GM06990 (cell line): ENCODE results near the gene LGALS3BP.

Source experiments
- DNase-seq: peaks from one replicate; pipeline ENCODE4 v3.0.0-alpha.2; 2011; ENCODE audit not compliant: insufficient read length; ENCODE audit errors: extremely low read depth
- H3K27me3 ChIP-seq: replicated peaks from 2 replicates; pipeline ENCODE4 v1.6.0; 2011; ENCODE audit warnings: low read length; ENCODE audit not compliant: control insufficient read depth, insufficient read depth
- H3K36me3 ChIP-seq: 2 replicates; pipeline ENCODE4 v1.5.1; 2011; ENCODE audit warnings: low read length; ENCODE audit not compliant: control insufficient read depth, insufficient read depth
- H3K4me3 ChIP-seq: replicated peaks from 2 replicates; pipeline ENCODE4 v1.5.1; 2011; ENCODE audit warnings: low read depth, mild to moderate bottlenecking, control low read depth, low read length
- CTCF ChIP-seq: IDR thresholded peaks from 2 replicates; pipeline ENCODE4 v1.5.1; 2011; ENCODE audit warnings: low read length, control low read depth, mild to moderate bottlenecking, inconsistent platforms; ENCODE audit not compliant: insufficient read depth, poor library complexity, severe bottlenecking

Gene LGALS3BP

DNA sequence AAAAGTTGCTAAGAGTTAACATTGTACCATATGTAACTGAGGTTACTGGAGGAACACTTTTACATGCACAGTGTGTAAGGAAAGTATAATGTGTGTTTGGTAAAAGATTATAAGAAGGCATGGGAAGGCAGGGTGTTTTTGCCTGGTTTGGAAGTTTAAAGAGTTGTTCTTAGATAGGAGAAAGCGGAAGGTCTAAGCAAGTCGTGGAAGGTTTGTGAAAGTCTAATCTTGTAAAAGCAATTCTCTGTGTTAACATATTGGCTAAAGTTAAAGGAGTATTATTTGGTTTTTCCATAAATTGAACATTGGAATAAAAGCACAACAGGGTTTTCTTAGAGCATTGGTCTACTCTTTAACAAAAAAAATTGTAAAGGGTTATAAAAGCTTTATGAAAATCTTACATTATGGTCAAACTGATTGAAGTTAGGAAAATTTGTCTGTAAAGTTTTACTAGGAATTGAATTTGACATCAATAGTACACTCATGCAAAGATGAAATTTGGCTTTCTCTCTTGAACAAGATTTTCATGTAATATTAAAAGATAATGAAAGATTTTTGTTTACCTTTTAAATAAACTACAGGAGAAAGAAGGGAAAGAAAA is 34.5 kb upstream of the LGALS3BP start:
- no peak for DNase-seq
- no peak for TF ChIP-seq CTCF
- no peak overlapping the region for H3K4me3 ChIP-seq
- H3K36me3 ChIP-seq = no peaks in the 10 kb centered on the region
- H3K27me3 ChIP-seq = no peaks in the 10 kb centered on the region

- no peak for DNase-seq
- no peak for TF ChIP-seq CTCF
- no peaks in the 10 kb centered on the region for H3K27me3 ChIP-seq
- H3K4me3 ChIP-seq = no peak overlapping the region
- peaks cover 1% of the 10 kb centered on the region; the same call in 1 of the 2 replicates for H3K36me3 ChIP-seq
Measured at GRCh38 chr17:79012563-79013134, 32.9 kb upstream of the LGALS3BP start.

- H3K4me3 ChIP-seq = no peak overlapping the region
- no peak for TF ChIP-seq CTCF
- DNase-seq = no peak
- peaks cover 4% of the 10 kb centered on the region for H3K36me3 ChIP-seq
- H3K27me3 ChIP-seq = no peaks in the 10 kb centered on the region
Measured at GRCh38 chr17:79011451-79012147, 31.9 kb upstream of the LGALS3BP start.

- no peak for DNase-seq
- H3K4me3 ChIP-seq = peak overlapping the region; percentile 74
- no peak for TF ChIP-seq CTCF
- H3K36me3 ChIP-seq = peaks cover 4% of the 10 kb centered on the region
- no peaks in the 10 kb centered on the region for H3K27me3 ChIP-seq
Measured at GRCh38 chr17:79010304-79010646, 30.6 kb upstream of the LGALS3BP start.

DNA sequence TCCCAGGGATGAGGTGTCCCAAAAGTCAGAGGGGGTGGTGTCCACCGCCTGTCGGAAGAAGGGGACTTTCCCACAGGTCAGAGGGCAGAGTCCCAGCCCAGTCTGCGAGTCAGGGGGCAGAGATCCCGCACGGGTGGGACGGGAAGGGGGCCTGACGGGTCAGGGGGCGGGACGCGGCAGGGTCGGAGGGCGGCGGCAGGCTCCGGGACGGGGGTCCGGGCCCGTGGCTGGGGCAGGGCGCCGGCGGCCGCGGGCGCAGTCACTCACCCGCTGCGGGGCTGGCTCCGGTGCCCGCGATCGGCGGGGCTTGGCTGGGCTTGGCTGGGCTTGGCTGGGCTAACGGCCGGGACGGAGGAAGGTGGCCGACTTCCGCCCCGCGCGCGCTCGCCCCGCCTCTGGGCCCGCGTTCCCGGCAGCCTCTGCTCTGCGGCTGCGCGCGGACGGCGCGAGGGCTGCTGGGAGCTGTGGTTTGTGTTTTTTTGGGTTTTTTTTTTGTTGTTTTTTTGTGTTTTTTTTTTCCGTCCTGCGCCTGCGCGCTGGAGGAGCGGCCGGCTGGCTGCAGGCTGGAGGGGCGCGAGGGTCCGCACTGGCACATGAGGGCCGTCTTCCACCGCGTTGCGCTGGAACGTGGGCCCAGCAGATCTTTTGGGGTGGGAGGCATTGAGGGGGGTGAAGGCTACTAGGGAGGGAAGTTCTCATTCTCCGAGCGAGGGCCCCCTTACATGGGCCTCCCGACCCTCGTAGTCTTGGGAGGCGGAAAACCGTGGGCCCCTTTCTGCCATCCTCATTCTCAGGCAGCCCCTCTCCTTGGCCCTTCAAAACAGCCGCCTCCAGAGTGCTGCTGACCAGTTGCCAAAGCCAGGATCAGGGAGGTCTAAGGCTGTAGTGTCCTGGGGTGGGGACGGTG is 29.9 kb upstream of the LGALS3BP start, which contains the start of gene CANT1:
CANT1 (minus strand) TSS at position 368 of the 907 bp plus-strand sequence. CDS start 12,142 bp downstream, outside the sequence.
- DNase-seq = peak; percentile 91
- H3K36me3 ChIP-seq = peaks cover 5% of the 10 kb centered on the region
- no peak for TF ChIP-seq CTCF
- H3K27me3 ChIP-seq = no peaks in the 10 kb centered on the region
- peak within 1 kb of the TSS; percentile 96 for H3K4me3 ChIP-seq
